H4 (cell line): ENCODE results near the gene FAM50A. TPM values are rescaled to one million over a fixed set of nuclear protein-coding genes. Genes with fewer than 3 reads are reported as not detected.

ENCODE experiments used
- DNase-seq: peaks from one replicate; pipeline ENCODE4 v3.0.0-alpha.2; 2015; ENCODE audit warnings: low spot score
- total RNA-seq: library from RNA; depleted of rRNA; stranded (reverse); fragments of >200 nt; shearing (Covaris generic); gene quantifications from 2 replicates; pipeline ENCODE4 v1.2.3, GENCODE V29; 2014

The FAM50A gene
- total RNA-seq, 1 experiment from 2014 or later, result 63.0 TPM

DNA sequence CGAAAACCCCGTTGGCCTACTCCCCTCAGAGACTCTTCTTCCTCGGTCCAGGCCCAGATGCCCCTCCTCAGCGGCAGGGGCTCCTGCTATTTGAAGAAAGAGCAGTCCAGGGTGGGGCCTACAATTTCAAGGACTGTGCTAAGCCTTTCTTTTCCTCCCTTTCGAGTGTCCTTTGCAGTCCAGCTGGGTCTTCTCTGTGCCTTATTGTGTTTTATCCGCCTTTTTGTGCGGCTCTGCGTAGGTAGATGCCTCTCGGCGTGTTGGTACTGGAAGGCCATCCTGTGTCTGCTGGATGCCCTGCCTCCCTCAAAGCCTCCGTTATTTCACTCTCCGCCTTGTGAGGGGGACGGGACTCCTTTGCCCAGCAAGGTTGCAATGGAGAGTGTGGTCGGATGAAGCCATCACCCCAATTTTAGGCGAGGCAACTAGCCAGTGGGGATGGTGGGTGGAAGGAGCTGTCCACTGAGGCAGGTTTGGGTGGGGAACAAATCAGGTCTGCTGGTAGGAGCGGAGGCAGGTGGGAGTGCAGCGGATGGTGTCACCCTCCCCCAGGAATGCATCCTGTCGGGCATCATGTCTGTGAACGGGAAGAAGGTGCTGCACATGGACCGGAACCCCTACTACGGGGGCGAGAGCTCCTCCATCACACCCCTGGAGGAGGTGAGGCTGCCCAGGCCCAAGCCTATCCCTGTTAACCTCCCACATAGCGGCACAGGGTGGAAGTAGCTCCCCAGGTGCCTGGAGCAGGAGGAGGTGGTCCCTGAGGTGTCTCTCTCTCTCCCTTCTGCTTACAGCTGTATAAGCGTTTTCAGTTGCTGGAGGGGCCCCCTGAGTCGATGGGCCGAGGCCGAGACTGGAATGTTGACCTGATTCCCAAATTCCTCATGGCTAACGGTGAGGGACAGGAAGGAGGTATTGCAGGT is 5.7 kb upstream of the FAM50A start:
- DNase-seq, result no peak

DNA sequence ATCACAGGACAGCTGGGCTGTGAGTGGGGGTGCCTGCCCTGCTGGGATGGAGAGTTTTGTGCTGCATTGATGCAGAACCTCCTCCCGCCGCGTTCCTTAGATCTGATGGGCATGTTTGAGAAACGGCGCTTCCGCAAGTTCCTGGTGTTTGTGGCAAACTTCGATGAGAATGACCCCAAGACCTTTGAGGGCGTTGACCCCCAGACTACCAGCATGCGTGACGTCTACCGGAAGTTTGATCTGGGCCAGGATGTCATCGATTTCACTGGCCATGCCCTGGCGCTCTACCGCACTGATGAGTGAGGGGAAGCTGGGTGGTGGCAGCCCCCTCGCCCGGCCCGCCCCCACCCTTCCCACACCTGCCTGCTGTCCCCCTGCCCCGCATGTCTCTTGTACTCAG is 4.1 kb upstream of the FAM50A start:
- no peak for DNase-seq

DNA sequence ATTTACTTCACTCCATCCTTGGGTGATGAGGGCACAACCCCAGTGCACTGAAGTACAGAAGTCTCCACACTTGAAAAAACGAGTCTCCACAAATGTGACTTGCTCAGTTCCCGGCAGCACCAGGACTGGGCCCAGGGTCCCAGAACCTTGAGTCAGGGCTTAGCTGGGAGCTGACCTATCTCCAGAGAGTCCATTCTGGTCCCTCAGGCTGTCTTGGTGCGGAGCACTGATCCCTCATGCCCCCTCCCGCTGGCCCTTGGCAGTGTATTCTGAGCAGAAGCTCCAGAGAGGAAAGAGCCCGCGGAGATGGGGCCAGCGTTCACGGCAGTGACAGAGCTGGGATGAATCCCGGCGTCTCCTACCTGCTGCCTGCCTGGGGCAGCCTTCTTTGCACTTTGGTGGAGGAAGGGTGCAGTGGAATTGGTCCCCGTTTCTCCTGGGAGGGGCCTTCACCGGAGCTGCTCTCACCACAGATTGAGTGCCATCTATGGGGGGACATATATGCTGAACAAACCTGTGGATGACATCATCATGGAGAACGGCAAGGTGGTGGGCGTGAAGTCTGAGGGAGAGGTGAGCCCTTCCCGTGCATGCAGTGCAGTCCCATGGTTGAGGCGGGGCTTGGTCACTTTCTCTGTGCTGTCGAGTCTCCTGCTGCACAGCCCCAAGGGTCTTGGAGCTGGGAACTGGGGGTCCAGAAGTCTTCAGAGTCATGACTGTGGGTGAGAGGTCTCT is 3.2 kb upstream of the FAM50A start:
- DNase-seq, result no peak

DNA sequence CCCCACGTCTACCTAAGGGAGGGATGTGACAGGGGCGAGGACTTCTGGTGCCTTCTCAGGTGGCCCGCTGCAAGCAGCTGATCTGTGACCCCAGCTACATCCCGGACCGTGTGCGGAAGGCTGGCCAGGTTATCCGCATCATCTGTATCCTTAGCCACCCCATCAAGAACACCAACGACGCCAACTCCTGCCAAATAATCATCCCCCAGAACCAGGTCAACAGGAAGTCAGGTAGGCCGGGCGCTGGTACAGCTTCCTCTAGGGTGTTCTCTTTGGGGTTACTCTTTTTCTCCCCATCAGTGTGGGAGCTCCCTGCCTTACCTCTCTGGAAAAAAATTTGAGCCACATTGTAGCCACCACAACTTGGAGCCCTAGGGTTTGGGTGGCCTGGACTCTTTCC is 2.4 kb upstream of the FAM50A start:
- no peak for DNase-seq

DNA sequence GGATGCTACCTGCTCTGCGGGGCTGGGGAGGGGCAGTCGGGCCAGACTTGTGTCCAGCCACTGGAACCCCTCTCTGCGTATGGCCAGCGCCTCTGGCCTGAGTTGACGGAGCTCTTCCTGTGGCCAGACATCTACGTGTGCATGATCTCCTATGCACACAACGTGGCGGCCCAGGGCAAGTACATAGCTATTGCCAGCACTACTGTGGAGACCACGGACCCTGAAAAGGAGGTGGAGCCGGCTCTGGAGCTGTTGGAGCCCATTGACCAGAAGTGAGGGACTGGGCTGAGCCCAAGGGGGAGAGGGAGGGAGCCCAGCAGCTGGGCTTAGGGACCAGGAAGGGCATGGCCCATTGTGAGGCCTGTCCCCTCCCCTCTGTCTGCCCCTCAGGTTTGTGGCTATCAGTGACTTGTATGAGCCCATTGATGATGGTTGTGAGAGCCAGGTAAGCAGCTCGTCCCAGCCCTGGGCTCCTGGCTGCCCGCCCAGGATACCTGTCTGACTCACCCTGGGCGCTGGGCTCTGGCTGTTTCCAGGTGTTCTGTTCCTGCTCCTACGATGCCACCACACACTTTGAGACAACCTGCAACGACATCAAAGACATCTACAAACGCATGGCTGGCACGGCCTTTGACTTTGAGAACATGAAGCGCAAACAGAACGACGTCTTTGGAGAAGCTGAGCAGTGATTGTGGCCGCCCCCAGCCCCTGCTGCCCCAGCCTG is 1.8 kb upstream of the FAM50A start:
- DNase-seq, result no peak

DNA sequence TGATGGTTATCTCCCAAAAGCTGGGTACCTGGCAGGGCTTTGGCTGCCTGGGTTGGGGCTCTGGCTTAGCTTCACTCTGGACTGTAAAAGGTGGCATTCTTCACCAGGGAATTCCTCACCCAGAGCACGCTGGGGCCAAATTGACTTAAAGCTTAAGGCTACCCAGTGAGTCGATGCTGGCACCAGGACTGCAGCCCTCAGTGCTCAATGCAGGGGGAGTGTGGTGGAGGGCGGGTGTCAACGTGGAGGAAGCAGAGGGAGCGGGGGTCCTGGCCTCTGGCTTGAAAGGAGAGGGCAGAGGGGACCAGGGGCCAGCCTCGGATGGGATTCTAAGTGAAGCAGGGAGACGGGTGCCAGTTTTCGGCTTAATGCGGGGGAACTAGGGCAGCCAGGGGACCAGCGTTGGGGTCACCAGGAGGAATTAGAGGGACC is 446 bp upstream of the FAM50A start:
- no peak for DNase-seq

DNA sequence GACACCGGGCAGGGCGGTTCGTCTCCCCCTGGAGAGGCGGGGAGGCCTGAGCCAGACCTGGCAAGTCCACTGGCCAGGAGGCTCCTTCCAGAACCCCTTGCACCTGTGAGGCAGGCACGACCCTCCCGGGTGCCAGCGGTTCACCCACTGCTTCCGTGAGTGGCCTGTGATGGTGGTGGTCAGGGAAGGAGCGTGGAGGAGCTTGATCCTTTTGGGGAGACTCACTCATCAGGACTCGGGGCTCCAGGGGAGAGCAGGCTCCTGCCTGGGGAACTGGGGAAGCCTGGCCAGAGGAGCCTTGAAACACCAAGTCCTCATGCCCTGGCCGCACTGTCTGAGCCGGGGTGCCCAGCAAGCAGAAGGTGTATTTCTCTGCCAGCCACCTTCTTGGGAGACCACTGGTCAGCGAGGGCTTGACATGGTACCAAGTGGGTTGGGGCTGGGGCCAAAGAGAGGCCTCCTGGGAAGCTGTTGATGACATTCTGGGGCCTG is 860 bp downstream of the FAM50A start:
- no peak for DNase-seq

DNA sequence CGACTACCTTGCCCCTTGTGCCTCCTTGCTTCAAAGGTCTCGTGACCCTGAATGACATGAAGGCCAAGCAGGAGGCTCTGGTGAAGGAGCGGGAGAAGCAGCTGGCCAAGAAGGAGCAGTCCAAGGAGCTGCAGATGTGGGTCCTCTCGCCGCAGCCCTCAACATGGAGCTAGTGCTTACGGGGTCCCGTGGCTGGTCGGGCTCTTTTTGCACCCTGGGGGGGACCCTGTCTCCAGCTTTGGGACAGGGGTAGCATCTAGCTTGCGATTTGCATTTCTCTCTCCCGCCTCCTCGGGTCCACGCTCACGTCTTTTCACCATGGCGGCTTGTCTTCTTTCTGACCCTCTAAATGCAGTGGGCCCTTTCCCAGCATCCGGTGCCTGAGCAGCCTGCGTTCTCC is 1.8 kb downstream of the FAM50A start:
- no peak for DNase-seq

DNA sequence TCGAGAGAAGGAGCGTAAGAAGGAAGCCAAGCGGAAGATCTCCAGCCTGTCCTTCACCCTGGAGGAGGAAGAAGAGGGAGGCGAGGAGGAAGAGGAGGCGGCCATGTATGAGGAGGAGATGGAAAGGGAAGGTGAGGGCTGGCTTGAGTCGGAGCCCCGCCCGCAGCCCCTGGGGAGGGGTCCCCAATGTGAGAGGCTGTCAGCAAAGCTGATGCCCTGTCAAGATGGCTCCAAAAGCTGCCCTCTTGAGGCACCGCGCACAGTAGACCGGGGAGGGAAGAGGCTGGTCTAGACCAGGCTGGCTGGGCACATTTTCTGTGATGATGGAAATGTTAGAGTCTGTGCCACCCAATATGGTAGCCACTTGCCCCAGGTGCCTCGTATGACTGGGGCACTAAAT is 2.5 kb downstream of the FAM50A start:
- no peak for DNase-seq

DNA sequence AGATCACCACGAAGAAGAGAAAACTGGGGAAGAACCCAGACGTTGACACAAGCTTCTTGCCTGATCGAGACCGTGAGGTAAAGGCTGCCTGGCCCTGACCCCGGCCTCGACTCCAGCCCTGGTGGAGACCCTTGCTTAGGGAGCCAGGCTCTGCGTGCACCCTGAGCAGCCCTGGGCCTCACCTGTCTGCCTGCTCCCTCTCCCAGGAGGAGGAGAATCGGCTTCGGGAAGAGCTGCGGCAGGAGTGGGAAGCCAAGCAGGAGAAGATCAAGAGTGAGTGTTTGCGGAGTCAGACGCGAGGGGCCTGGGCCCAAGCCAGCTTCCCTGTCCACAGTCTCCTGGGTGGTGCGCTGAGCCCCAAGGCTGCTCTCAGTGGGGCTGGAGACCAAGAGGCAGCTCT is 4.5 kb downstream of the FAM50A start:
- no peak for DNase-seq

DNA sequence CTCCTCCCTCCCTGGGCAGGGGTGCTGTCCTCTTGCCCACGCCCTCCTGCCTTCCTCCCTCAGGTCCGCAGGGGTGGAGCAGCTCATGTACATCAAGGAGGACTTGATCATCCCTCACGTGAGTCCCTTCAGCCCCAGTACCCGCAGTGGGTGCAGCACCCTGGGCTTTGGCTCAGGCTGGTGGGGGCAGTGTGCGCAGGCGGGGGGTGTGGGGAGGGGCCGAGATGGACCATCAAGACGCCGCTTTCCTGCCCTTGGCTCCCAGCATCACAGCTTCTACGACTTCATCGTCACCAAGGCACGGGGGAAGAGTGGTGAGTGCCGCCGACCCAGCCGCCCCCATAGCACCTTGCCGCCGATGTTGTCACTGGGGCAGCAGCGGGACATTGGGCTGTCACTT is 5.7 kb downstream of the FAM50A start:
- DNase-seq, result no peak

DNA sequence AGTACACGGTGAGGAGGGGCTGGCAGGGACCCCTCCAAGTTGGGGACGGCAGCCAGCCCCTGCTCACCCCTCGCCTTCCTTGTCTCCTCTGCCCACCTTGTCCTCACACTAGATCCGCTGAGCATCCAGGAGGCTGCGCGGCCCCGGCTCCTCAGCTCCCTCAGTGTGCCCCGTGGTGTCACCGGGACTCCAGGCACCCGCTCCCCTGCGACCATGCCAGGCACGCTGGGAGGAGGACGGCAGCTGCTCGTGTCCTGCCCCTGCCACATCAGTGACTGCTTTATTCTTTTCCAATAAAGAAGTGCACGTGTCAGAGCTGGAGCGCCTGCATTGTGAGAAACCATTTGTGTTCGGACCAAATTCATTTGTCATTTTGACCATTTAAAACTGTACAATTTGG is 6.4 kb downstream of the FAM50A start:
- DNase-seq, result no peak

DNA sequence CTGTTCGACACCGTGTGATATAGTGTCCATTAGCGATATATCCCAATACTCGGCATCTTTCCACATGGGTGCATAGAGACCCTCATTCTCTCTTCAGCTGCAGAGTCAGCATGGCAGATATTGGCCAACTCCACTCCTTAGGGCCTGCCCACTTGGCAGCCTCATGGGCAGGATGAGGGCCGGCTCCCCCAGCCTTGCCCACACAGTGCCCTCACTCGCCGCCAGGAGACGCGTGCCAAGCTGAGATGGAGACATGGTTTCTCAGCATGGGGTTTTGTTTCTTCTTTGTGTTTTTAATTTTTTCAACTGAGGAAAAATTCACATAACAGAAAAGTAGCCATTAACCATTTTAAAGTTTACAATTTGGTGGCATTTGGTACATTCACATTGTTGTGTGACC is 8.9 kb downstream of the FAM50A start:
- DNase-seq, result no peak

DNA sequence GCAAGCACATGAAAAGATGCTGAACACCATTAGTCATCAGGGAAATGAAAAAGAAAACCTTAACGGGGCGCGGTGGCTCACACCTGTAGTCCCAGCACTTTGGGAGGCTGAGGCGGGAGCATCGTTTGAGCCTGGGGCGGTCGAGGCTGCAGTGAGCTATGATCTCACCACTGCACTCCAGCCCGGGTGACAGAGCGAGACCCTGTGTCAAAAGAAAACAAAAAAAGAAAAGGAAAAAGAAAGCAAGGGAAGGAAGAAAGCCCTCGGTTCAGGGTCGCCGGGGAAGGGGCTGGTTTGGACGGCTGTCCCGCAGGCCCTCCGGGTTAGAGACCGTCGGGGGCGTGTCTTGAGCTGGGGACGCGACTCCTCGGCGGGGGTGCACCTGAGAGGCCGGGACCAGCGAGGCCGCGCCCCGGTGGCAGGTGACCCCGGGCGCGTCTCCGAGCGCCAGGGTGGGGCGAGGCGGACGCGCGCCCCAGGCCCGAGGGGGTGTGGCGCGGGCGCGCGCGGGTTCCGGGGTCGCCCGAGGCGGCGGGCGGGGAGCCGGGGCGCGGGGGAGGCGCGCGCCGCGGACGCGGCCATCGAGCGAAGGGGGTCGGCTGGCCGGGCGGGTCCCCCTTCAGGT is 13.7 kb downstream of the FAM50A start:
- no peak for DNase-seq

DNA sequence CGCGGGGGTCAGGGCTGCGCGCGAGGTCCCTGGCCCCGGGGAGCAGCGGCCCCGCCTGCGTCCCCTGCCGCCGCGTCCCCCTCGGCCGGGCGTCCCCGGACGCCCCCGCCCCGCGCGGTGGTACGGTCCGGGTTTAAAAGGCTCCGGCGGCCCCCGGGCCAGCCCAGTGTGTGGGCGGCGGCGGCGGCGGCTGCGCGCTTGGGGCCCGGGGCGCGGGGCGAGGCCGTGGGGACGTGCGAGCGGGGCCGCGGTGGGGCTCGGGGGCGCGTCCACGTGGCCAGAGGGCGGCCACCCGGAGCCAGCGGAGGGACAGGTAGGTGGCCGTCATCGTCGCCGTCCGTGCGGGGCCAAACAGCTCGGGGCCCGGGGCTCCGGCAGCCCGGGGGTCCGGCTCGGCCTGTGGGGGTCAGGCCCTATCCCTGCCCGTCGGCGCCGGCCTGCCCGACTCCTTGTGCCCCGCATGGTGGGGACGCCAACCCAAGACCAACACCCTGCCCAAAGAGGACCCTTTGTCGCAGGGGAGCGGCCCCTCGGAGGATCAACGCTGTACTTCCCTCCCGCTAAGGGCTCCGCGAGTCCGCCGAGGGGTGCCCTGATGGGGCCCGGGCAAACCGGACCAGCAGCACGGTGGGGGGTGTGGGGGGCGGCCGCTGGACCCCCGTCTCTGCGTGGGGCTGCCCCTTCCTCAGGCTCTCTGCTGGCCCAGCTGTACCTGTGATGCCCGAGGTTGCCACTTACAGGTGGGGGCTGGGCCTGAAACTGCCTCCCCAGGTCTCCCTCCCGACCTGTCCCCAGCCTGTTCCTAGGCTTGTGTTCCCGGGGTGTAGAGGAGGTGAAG is 14.4 kb downstream of the FAM50A start, which contains the start of gene PLXNA3:
Gene PLXNA3, plus strand, starts transcription at position 166 of the 838 bp plus-strand sequence. CDS start 1,903 bp downstream, outside the sequence.
- no peak for DNase-seq

DNA sequence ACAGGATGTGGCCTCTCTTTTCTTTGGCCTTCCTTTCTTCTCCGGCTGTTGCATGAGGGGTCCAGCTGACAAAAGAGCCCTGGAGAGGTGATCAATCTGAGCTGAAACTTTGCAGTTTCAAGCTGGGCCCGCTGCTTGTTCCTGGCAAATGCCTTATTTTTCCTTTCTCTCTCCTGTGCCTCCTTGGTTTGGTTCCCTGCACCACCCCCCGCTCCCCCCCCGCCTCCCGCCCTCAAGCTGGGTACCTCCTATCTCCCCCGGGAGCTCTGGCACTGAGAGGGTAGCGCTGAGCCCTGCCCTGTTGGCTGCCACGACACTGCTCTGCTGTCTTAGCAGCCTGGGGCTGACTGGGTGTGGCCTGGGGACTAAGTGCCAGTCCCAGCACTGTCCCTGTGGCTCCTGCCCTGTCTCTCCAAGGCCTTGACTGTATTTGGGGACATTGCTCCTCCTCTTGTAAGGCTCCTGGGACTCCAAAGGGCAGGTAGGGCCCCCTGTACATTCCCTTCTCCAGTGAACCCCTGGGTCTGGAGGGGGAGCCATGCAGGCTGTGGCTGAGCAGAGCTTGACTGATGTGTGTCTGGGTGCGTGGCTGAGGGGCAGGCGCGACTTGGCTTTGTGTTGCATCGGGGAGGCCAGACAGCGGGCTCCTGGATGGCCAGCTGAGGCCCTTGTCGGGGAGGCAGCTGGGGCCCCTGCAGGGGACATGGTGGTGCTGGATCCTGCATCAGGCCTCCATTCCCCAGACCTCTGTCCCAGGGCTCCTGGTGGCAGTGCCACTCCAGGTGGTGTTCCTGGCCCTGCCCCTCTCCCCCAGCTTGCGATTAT is 15.2 kb downstream of the FAM50A start:
- DNase-seq, result peak; percentile 40

DNA sequence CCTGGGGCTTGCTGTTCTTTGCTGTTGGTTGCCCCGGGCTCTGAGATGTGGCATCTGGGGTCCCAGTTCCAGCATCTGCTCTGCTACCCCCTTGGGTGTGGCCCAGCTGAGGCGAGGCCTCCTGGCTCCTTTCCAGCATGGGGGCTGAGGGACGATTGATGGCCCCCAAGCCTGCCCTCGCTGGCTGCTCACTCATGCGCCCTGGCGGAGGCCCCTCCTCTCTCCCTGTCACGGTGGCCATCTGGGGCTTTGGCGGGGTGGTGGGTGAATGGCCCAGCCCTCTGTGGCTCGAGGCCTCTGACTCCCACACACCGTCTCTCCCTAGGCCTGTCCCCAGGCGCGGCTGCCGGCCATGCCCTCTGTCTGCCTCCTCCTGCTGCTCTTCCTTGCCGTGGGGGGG is 15.9 kb downstream of the FAM50A start:
- no peak for DNase-seq

DNA sequence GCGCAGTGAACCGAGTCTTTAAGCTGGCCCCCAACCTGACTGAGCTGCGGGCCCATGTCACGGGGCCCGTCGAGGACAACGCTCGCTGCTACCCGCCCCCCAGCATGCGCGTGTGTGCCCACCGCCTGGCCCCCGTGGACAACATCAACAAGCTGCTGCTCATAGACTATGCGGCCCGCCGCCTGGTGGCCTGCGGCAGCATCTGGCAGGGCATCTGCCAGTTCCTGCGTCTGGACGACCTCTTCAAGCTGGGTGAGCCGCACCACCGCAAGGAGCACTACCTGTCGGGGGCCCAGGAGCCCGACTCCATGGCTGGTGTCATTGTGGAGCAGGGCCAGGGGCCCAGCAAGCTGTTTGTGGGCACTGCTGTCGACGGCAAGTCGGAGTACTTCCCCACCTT is 16.4 kb downstream of the FAM50A start:
- no peak for DNase-seq

DNA sequence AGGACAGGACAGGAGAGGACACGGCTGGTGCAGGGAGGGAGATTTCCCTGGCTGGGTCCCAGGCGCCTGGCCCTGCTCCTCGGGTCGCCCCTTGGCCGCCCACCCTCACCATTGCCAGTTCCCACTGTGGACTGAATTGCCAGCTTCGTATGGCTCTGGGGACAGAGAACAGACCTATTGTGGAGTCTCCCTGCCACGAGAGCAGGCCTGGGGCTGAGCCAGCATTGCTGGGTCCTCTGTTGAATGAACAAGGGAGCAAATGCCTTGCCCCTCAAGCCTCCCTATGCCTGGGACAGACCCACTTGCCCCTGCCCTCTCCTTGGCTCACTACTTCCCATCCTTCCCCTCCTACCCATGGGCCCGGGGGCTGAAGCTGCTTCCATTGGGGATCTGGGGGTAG is 18.5 kb downstream of the FAM50A start:
- DNase-seq, result no peak
